Neural cell (in vitro differentiated cells): Measurements from ENCODE around the gene FCMR. TPM values are rescaled to one million over a fixed set of nuclear protein-coding genes. Genes with fewer than 3 reads are reported as not detected.

ENCODE experiments used
- H2AFZ ChIP-seq: fragments of 200-600, 300-800 bp; sonication (generic), shearing (Covaris generic); 2 replicates; pipeline ENCODE4 v1.6.0; 2014; ENCODE audit warnings: low read depth, mild to moderate bottlenecking, antibody characterized with exemption, low read length, moderate library complexity
- H3F3A ChIP-seq: fragments of 200-600 bp; shearing (Covaris generic); 2 replicates; pipeline ENCODE4 v1.6.1; 2016; ENCODE audit warnings: mild to moderate bottlenecking, moderate library complexity, mixed read lengths, antibody characterized with exemption, low read length; ENCODE audit not compliant: insufficient read depth, poor library complexity, severe bottlenecking
- H3K27ac ChIP-seq: fragments of 200-600, 300-800 bp; sonication (generic), shearing (Covaris generic); 2 replicates; pipeline ENCODE4 v1.5.1; 2014; ENCODE audit warnings: mild to moderate bottlenecking, low read length, moderate library complexity
- H3K27me3 ChIP-seq: fragments of 300-800, 200-600 bp; sonication (generic), shearing (Covaris generic); 2 replicates; pipeline ENCODE4 v1.6.0; 2014; ENCODE audit warnings: mild to moderate bottlenecking, low read depth, low read length, moderate library complexity; ENCODE audit not compliant: insufficient read depth
- H3K36me3 ChIP-seq: fragments of 300-800, 200-600 bp; sonication (generic), shearing (Covaris generic); 2 replicates; pipeline ENCODE4 v1.5.1; 2014; ENCODE audit warnings: mild to moderate bottlenecking, antibody characterized with exemption, low read length, moderate library complexity; ENCODE audit not compliant: insufficient read depth
- H3K4me2 ChIP-seq: fragments of 300-800, 200-600 bp; sonication (generic), shearing (Covaris generic); 2 replicates; pipeline ENCODE4 v1.6.0; 2014; ENCODE audit warnings: mild to moderate bottlenecking, low read length
- H3K4me3 ChIP-seq: fragments of 300-800, 200-600 bp; sonication (generic), shearing (Covaris generic); 2 replicates; pipeline ENCODE4 v1.5.1; 2014; ENCODE audit warnings: mild to moderate bottlenecking, low read length, moderate library complexity
- H3K79me2 ChIP-seq: fragments of 200-600 bp; shearing (Covaris generic); replicated peaks from 2 replicates; pipeline ENCODE4 v1.6.0; 2014; ENCODE audit warnings: mild to moderate bottlenecking, low read length, moderate library complexity; ENCODE audit not compliant: insufficient read depth
- H3K9ac ChIP-seq: fragments of 300-800, 200-600 bp; sonication (generic), shearing (Covaris generic); 2 replicates; pipeline ENCODE4 v1.6.1; 2016; ENCODE audit warnings: mild to moderate bottlenecking, low read length, mixed read lengths
- H3K9me2 ChIP-seq: fragments of 200-600 bp; shearing (Covaris generic); 2 replicates; pipeline ENCODE4 v1.6.1; 2016; ENCODE audit warnings: mild to moderate bottlenecking, low read length, mixed read lengths; ENCODE audit not compliant: insufficient read depth
- H3K9me3 ChIP-seq: fragments of 200-600, 300-800 bp; sonication (generic), shearing (Covaris generic); 2 replicates; pipeline ENCODE4 v1.6.1; 2016; ENCODE audit warnings: mild to moderate bottlenecking, mixed run types, low read length, moderate library complexity, mixed read lengths
- H4K20me1 ChIP-seq: fragments of 200-600 bp; shearing (Covaris generic); 2 replicates; pipeline ENCODE4 v1.6.1; 2016; ENCODE audit warnings: mild to moderate bottlenecking, mixed run types; ENCODE audit not compliant: insufficient read depth
- CTCF ChIP-seq: fragments of 450-650 bp; IDR thresholded peaks from 2 replicates; pipeline ENCODE4 v1.5.1; 2014; ENCODE audit warnings: antibody characterized with exemption, mild to moderate bottlenecking, moderate library complexity; ENCODE audit not compliant: poor library complexity, severe bottlenecking
- EP300 ChIP-seq: fragments of 450-650 bp; conservative IDR thresholded peaks from 2 replicates; pipeline ENCODE4 v1.6.1; 2014; ENCODE audit warnings: antibody characterized with exemption, mild to moderate bottlenecking, moderate library complexity; ENCODE audit not compliant: poor library complexity, severe bottlenecking
- EZH2 ChIP-seq: fragments of 200-600, 300-800 bp; shearing (Covaris generic), sonication (generic); IDR thresholded peaks from 2 replicates; pipeline ENCODE4 v1.6.1; 2014; ENCODE audit warnings: antibody characterized with exemption, low read length, borderline replicate concordance, mild to moderate bottlenecking; ENCODE audit not compliant: insufficient read depth, poor library complexity, severe bottlenecking
- MXI1 ChIP-seq: fragments of 450-650 bp; conservative IDR thresholded peaks from 2 replicates; pipeline ENCODE4 v1.6.1; 2014; ENCODE audit warnings: antibody characterized with exemption, mild to moderate bottlenecking; ENCODE audit not compliant: poor library complexity, severe bottlenecking
- POLR2AphosphoS5 ChIP-seq: IDR thresholded peaks from 2 replicates; pipeline ENCODE4 v1.6.1; 2012
- RAD21 ChIP-seq: fragments of 450-650 bp; conservative IDR thresholded peaks from 2 replicates; pipeline ENCODE4 v1.6.1; 2014; ENCODE audit warnings: antibody characterized with exemption, mild to moderate bottlenecking, moderate library complexity
- REST ChIP-seq: IDR thresholded peaks from 2 replicates; pipeline ENCODE4 v1.6.1; 2012; ENCODE audit warnings: borderline replicate concordance
- SMC3 ChIP-seq: fragments of 450-650 bp; conservative IDR thresholded peaks from 2 replicates; pipeline ENCODE4 v1.6.1; 2014; ENCODE audit warnings: antibody characterized with exemption, mild to moderate bottlenecking, moderate library complexity; ENCODE audit not compliant: poor library complexity
- TAF1 ChIP-seq: IDR thresholded peaks from 2 replicates; pipeline ENCODE4 v1.6.1; 2012; ENCODE audit warnings: low read depth
- polyA plus RNA-seq: library from polyadenylated mRNA; depleted of rRNA; stranded (reverse); fragments of >200 nt; gene quantifications from 2 replicates; pipeline ENCODE4 v1.2.3, GENCODE V29; 2014

FCMR gene
- polyA plus RNA-seq, 1 donor from 2014 or later, result not detected

GRCh38 chr1:206886831-206887230 is 34.9 kb downstream of the FCMR start:
- no peak overlapping the region for H3K9ac ChIP-seq
- H3K27ac ChIP-seq, result no peak overlapping the region
- H3K27me3 ChIP-seq, result no peaks in the 10 kb centered on the region
- no peaks in the 10 kb centered on the region for H3K9me3 ChIP-seq
- no peak overlapping the region for H2AFZ ChIP-seq
- no peaks in the 10 kb centered on the region for H4K20me1 ChIP-seq
- TF ChIP-seq RAD21, result no peak
- TF ChIP-seq EZH2, result no peak
- no peak for TF ChIP-seq POLR2AphosphoS5
- TF ChIP-seq MXI1, result no peak
- TF ChIP-seq TAF1, result no peak
- TF ChIP-seq CTCF, result no peak
- TF ChIP-seq EP300, result no peak
- no peaks in the 10 kb centered on the region for H3K36me3 ChIP-seq
- H3K79me2 ChIP-seq, result no peaks in the 10 kb centered on the region
- H3K4me3 ChIP-seq, result no peak overlapping the region
- H3K4me2 ChIP-seq, result no peak overlapping the region
- no peaks in the 10 kb centered on the region for H3F3A ChIP-seq
- H3K9me2 ChIP-seq, result no peaks in the 10 kb centered on the region

GRCh38 chr1:206885341-206886060 is 36.2 kb downstream of the FCMR start:
- Histone ChIP-seq H3K9me3 (no peaks in the 10 kb centered on the region), H2AFZ (no peak overlapping the region), H3K36me3 (no peaks in the 10 kb centered on the region), H3K79me2 (no peaks in the 10 kb centered on the region), H3F3A (no peaks in the 10 kb centered on the region), H4K20me1 (no peaks in the 10 kb centered on the region), H3K4me2 (no peak overlapping the region), H3K27me3 (no peaks in the 10 kb centered on the region), H3K9ac (no peak overlapping the region), H3K27ac (no peak overlapping the region), H3K9me2 (no peaks in the 10 kb centered on the region), H3K4me3 (no peak overlapping the region)
- TF ChIP-seq POLR2AphosphoS5 (no peak), EZH2 (no peak), TAF1 (no peak), MXI1 (no peak), CTCF (no peak), EP300 (no peak), SMC3 (no peak), REST (no peak), RAD21 (no peak)
